SK-N-MC (cell line): Measurements from ENCODE around the gene S1PR2.

ENCODE experiments used
- EZH2 ChIP-seq: fragments of 200-600 bp; sonication (generic); IDR thresholded peaks from one replicate; pipeline ENCODE4 v1.6.1; 2017; ENCODE audit warnings: antibody characterized with exemption
- POLR2AphosphoS5 ChIP-seq: IDR thresholded peaks from 2 replicates; pipeline ENCODE4 v1.6.1; 2012; ENCODE audit warnings: mild to moderate bottlenecking, low read depth, low read length, borderline replicate concordance

GRCh38 chr19:10206226-10206885 lies 24.8 kb downstream of the S1PR2 start:
- TF ChIP-seq POLR2AphosphoS5 (no peak), EZH2 (no peak)
